Activated naive CD4-positive, alpha-beta T cell treated with Interleukin-2 at 50 U/mL for 16 hours (primary cell): ENCODE results near the gene CCDC134.
"Not testable (repeated sequence)": the region's sequence is repeated elsewhere in the genome, so short reads cannot be mapped to it uniquely, and the experiment has no call there.

Experiments used
- DNase-seq: peaks from one replicate; pipeline ENCODE4 v3.0.0-alpha.2; 2020

CCDC134 gene

DNA sequence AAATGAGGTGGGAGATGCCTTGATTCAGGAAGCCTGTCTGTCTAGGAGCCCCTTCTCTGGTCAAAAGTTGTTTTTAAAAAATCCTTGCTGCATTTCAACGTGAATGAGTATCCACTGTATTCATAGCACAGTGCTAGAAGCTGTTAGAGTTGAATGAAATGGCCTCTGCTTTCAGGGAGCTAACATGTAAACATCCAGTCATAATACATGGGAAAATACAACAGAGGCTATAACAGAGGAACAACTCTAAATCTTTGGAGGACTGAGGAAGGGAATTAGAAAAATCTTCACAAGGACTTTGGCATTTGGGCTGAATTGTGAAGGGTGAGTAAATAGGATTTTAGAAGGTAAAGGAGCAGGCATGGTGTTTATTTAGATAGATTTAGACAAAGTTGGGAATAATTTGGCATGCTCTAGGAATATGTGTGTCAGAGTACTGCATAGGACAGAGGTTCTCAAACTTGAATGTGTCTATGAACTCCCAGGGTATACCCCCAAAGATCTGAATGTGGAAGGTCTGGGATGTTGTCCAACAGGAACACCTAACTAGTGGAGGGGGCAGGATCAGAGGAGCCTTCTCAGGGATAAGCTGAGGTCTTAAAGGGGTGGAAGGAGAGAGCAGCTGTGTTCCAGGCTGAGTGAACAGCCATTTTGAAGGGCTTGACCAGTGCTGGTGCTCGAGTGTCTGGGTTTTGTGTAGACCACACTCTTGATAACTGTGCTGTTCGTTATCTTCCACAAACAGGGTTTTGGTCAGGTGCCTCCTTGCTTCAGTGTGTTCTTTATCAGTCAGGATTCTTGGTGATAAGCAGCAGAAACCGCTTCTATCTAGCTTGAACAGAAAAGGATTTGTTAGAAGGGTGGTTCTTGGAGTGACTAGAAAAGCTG is 45.1 kb downstream of the CCDC134 start:
- DNase-seq: no peak

DNA sequence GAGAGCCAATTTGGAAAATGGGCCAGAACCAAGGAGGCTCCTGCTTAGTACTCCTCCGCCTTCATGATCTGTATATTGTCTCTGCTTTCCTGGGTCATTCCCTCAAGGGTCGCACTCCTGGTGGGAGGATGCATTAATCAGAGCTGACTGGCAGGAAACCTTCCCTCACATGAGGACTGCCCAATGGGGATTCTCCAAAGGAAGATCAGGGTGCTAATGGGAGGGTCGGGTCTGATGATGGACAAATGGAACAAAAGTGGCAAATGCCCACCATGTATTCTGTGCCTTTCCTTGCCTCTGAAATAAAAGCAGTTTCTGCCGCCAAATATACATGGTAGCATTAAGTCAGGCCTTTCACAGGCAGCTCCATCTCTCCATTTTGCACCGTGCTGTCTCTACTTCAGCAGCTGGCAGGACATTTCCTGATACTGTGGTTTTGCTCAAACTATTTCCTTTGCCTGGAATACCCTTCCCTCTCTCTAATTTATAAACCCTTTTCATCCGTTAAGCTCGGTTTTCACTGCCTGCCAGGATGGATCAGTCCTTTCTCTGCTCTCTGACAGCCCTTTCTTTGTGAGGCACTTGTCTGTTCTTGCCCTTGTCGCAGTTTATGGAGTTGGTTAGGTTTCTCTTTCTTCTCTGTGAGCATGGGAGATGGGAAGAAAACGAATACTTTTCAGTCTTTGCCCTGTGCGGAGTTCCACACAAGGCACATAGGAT is 45.9 kb downstream of the CCDC134 start:
- no peak for DNase-seq

DNA sequence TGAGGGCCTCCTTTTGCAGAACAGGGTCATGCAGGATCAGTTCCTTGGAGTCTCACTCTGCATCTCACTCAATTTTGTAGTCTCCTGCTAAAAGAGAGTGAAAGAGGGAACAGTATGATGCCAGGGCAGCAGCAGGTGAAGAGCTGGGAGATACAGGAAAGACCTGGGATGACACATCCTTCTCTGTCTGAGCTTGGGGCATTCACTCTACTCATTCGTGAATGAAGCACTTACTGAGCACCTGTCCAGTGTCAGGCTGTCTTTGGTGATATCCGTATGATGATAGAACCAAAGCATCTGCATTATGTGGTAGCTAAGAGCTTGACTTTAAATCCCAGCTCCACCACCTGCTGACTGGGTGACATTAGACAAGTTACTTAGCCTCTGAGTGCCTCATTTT is 46.8 kb downstream of the CCDC134 start:
- no peak for DNase-seq

DNA sequence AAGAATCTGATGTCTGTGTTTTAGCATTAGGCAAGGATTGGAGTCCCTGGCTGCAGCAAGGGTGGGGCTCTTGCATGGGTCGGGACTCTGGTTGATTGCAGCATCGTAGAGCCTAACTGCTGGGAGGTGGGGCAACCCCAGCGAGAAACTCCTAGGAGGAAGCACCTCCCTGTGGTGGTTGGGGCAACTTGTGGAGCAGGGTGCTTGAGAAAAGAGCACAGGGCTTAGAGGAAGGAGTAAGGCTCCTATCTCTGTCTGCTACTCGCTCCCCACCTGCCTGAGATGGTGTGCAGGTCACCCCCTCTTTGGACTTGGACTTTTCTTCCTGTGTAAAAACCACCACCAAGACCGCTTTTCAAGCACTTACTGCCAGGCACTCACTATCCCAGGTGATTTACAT is 48.0 kb downstream of the CCDC134 start:
- no peak for DNase-seq

DNA sequence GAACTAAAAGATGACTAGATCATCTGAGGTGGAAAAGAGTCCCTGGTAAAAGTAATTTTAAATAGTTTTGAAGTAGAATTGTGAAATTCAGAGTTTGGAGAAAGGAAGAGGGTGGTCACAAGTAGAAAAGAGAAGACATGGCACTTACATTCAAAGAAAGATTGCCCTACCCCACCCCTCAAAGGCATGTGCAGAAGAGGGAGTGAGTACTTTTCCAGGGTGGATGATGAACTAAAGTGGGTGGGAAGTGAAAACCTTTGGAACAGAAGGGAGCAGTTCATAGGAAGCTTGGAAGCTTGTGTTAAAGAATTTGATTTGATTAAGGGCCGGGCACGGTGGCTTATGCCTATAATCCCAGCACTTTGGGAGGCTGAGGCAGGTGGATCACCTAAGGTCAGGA is 56.0 kb downstream of the CCDC134 start:
- no peak for DNase-seq

DNA sequence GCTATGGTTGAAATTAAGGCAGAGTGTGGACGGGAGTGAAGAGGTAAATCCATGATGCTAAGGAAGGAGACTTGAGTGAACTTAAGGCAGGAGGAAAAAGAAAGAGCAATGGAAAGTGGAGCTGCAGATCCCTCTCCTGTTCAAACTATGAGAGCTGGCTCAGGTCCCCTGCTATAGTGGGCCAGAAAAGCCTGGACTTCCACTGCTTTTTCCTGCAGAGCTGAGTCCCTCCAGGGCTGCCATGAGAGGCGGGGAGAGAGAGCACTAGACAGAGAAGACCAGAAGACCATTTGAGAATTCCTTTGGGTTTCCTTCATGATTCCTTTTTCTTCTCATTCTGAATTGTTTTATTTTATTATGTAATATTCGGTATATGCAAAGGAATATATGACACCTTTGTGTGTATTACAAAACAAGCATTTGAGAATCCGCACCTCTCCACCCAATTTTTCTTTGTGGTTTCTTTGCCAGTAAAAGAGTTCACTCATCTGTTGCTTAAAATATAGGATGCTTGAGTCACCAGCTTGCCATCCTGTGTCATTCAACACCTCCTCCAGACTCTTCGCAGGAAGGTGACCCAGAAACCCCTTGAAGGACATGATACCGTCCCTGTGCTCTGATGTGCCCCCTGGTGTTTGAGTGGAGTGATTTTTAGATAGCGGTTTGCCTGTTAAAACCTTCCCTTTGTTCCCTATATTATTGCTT is 56.8 kb downstream of the CCDC134 start:
- peak; percentile 82 for DNase-seq

DNA sequence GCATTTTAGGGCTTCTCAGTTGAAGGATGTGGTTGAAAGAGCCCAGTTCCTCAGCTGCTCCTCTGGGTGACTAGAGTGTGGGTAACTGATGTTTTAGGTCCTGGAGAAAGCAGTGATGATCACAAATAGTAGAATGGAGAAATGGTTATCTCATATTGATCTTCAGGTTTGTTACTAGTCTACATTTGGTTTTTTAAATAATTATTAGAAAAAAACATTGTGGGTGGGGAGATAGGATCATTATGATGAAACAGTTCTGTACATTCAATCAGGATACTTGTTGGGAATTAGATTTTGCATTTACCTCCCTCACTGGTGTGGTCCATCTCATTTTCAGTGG is 57.4 kb downstream of the CCDC134 start:
- no peak for DNase-seq

DNA sequence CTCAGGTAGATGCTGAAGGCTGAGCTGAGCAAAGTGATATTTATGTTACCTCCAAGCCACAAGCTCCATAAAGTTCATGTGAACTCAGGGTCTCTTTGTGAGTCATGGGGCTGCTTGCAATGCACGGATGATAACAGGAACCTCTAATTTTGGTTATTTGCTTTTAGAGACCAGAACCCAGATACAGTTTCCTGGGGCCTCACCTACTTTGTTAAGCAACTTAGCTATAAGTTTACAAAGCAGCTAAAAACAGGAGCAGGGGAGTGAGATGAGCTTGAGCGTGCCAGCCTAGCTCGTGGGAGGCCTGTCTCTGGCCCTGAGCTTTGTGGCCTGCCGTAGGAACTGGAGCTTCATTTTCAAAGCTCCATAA is 61.7 kb downstream of the CCDC134 start:
- DNase-seq: peak; percentile 65

DNA sequence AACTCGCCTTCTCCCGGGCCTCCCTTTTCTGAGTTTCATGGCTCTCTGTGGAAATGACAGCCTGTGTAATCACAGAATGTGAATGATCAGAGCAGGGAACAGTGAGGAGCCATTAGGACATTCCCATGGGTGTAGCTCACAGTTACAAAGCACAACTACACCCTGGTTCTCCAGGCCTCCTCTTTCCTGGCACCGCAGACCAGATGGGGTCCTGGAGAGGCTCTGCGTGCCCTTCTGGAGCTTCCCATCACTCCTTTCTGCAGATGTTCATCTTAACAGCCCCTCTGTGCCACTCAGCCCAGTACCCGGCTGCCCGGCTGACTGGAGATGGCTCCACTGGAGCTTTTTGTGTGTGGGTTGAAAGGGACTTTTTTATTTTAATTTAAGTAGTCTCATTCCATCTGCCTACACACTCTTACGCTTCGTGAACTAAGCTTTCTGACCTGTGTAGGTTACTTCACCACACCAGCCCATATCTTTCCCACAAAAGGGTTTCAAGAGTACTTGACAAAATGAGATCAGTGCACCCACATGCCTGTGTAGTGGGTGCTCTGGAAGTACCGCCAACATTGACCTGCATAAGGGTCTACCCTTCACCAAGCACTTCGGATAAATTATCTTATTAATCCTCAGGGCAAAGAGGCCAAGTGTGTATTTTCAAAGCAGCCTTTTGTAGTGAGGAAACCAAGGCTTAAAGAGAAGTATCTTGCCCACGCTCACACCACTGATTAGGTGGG is 62.2 kb downstream of the CCDC134 start:
- peak; percentile 72 for DNase-seq

DNA sequence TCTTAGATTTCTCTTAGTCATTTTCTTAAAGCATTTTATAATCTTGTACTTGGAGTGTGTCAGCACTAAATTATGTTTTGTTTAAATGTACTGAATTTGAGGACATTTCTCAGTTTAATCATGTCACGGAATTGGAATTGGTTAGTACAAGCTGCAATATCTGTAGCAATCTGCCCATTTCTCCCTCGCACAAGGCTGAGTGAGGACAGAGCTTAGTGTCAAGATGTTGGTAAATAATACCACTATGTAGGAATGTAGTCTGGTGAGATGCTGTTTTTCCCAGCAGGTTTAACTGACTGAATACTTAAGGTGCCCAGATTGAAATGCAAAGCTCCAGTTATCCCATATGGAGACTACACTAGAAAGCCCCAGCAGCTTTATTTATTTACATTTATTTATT is 63.0 kb downstream of the CCDC134 start:
- no peak for DNase-seq

DNA sequence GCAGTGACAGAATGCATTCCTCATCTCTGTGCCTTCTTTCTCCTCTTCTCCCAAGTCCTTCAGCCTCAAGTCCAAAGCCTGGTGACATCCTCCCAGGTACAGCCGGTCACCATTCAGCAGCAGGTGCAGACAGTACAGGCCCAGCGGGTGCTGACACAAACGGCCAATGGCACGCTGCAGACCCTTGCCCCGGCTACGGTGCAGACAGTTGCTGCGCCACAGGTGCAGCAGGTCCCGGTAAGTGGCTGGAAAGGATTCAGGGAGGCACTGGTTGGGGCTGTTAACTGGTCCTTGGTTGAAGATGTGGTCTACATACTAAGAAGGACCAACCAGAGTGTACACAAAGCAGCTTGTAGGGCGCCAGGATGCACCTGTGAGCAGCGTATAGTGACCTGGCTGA is 68.1 kb downstream of the CCDC134 start:
- DNase-seq: no peak

DNA sequence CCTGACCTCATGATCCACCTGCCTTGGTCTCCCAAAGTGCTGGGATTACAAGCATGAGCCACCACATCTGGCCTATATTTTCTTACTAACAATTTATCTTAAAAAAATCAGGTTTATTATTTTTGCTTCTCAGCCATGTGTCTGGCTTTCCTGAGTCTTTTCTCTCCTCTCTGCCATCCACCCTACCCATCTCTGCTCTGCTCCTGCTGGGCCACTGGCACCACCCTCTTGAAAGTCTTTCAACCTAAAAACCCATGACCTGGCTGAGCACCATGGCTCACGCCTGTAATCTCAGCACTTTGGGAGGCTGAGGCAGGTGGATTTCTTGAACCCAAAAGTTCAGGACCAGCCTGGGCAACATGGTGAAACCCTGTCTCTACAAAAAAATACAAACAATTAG is 69.6 kb downstream of the CCDC134 start:
- DNase-seq: not testable (repeated sequence)

DNA sequence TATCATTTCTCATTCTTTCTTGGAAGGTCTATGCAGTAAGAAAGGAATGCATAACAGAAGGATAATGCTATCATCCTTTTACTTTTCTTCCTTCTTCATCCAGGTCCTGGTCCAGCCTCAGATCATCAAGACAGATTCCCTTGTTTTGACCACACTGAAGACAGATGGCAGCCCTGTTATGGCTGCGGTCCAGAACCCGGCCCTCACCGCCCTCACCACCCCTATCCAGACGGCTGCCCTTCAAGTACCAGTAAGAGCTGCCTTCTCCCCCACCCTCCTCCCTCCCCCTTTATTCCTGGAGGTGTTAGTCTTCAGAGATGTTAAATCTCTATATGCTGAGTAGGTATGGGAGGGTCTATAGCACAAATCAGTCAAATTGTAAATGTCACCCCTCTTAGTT is 70.3 kb downstream of the CCDC134 start:
- no peak for DNase-seq

DNA sequence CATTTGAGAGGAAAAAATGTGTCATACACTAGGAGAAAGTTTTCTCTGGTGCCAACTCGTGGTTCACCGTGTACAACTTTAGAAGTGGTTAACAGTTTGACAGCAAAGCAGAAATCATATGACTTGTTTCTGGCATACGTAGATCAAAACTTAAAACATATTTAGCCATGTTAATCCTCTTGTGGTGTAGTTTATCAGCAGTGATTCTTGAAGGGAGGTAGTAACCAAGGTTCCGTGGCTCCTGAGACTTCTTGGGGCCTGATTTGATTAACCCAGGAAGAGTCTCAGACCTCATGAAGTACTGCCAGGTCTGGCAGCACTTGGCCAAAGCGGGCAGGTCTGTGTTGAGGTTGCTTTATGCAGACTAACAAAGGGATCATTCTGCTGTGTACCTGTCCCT is 72.9 kb downstream of the CCDC134 start:
- peak; percentile 25 for DNase-seq

DNA sequence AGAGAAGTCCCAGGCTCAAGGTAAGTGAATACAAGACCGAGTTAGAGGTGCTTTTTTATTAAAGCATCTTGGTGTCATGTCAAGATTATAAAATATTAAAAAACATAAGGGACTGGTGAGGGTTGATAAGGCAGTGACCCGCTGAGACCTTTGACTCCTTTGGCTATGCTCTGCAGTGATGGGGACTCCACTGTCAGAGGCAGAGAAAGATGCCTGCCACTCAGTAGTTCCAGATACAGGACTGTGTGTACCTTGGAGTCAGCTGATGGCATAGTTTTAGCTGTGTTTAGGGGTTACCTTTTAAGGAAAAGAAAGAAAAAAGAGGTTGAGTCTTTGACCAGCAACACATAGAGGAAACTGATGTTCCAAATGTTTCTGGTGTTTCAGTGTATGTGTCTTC is 73.6 kb downstream of the CCDC134 start:
- no peak for DNase-seq

DNA sequence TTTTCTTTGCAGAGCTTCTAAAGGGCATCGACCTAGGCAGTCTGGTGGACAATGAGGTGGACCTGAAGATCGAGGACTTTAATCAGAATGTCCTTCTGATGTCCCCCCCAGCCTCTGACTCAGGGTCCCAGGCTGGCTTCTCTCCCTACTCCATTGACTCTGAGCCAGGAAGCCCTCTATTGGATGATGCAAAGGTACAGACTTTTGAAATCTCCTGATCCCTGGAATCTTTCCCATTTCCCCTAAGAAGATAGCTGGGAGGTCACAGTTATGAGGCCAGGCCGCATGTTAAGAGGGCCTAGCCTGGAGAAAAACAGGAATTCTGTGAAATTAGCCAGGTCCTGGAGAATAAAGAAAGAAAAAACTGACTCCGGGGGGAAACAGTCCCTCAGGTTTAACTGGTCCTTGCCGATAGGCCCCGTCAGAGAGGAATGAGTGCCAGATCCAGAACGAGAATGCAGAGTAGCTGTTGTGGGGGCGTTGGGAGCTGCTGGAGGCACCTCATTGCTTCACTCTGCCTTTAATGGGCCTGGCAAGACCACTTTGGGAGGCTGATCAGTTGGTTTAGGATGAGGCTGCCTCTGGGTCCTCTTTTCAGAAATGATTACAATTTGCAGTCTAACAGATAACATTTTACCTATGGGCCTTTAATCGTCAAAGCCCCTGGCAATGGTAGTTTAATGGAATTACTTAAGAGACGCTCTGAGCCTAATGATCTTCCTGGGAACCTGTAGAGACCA is 75.2 kb downstream of the CCDC134 start:
- DNase-seq: no peak
